NCI-H510A (cell line): ENCODE measurements around the gene SMIM41.
"Not testable (repeated sequence)": the region's sequence is repeated elsewhere in the genome, so short reads cannot be mapped to it uniquely, and the experiment has no call there.

Source experiments
- DNase-seq: peaks from one replicate; lab custom pipeline; 2025; lab: John Stamatoyannopoulos, UW

The SMIM41 gene

DNA sequence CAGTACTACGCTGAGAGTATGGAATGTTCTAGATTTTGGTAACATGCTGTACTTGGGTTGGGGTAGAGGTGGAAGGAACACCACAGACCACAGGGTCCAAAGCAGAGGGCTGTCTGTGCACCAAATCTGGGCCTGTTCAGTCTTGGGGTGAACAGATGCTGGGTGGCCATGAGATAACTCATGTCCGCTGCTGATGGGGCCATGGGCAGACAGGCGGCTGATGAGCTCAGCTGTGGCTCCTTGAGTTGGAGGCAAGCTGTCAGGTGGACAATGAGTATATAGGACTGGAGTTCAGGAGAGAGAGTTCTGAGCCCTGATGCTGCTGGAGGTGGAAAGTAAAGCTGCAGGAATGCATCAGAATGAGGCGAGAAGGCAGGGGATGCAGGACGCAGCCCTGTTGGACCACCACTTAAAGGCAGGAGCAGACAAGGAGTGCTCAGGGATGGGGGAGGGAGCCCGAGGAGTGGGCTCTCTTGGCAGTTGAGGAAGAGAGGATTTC lies 6.2 kb downstream of the SMIM41 start:
- no peak for DNase-seq

DNA sequence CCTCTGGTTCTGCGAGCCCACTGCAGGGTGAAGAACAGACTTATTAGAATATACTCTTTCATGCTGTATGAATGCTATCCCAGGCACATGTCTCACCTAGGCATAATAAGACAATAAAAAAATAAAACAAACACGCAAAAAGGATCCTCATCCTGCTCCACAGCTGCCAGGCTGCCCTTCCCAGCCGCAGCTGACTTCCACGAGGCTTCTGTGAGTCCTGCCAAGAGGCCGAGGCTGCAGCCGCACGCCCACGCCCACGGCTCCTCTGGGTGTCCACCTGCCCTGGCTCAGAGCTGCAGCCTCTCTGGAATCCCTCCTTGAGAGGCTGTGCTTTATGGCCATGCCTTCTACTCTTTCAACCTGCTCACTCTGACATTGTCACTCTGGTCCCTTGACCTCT lies 6.9 kb downstream of the SMIM41 start:
- DNase-seq = no peak

GRCh38 chr12:52086944-52087835 lies 7.7 kb downstream of the SMIM41 start:
- DNase-seq = no peak

GRCh38 chr12:52087961-52088820 lies 8.7 kb downstream of the SMIM41 start:
- DNase-seq = no peak

GRCh38 chr12:52089491-52089890 lies 10.0 kb downstream of the SMIM41 start:
- DNase-seq = no peak

GRCh38 chr12:52090291-52090690 lies 10.8 kb downstream of the SMIM41 start:
- peak; percentile 24 for DNase-seq

DNA sequence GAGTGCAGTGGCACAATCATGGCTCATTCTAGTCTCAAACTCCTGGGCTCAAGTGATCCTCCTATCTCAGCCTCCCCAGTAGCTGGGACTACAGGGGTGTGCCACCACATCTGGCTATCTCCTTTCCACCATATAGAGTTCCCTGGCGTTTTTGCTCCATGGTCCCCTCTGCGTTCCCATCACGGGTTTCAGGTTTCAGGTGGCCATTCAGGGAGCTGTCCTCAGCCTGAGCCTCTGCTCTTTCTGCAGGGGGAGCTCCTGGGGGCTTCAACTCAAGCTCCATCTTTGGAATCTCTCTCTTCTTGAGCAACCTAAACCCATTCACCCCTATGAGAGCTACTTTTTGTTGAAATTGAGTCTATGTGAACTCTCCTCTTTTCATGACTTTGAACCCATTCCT lies 11.6 kb downstream of the SMIM41 start:
- no peak for DNase-seq

GRCh38 chr12:52091869-52092268 lies 12.4 kb downstream of the SMIM41 start:
- peak; percentile 43 for DNase-seq

- DNase-seq = no peak
Measured at GRCh38 chr12:52093346-52093745, 13.8 kb downstream of the SMIM41 start.

- DNase-seq = no peak
Measured at GRCh38 chr12:52096332-52097044, 17.0 kb downstream of the SMIM41 start.

GRCh38 chr12:52097045-52097666 lies 17.7 kb downstream of the SMIM41 start:
- no peak for DNase-seq

GRCh38 chr12:52104431-52105089 lies 25.1 kb downstream of the SMIM41 start:
- DNase-seq = not testable (repeated sequence)

DNA sequence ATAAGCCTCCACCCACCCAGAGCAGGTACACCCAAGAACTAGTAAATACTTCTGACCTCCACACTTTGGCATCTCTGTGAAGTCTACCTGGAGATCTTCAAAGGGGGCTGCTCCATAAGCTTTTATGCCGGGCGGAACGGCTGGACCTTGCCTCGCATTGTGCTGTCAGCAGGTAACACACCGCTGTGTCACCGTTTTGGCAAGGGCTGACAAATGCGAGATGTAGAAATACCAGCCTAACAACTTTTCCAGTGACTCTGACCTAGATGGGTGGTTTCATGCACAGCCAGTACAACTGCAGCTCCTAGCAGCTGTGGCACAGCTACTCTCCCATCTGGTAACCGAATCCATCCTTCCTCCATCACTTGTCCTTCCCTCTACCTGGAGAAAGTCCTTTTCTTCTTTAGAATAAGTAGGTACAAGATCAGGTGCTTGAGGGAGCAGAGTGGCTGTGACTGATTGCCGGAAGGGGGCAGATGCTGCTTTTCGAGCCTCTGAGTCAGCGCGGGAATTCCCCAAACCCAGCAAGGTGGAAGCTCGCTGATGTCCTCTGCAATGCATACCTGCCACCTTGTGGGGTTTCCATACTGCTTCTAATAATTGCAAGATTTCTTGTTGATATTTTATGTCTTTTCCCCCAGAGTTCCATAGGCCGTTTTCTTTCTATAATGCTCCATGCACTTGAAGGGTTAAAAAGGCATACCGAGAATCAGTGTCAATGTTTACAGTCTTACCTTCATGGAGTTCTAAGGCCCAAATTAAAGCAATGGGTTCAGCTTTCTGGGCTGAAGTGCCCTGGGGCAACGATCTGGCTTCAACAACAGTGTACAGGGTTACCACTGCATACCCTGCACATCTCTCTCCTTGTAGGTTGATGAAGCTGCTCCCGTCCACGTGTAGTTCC lies 37.0 kb downstream of the SMIM41 start:
- DNase-seq = peak; percentile 53

- DNase-seq = not testable (repeated sequence)
Measured at GRCh38 chr12:52117806-52118475, 38.4 kb downstream of the SMIM41 start.

- DNase-seq = peak; percentile 86
Measured at GRCh38 chr12:52119398-52120254, 40.1 kb downstream of the SMIM41 start.

DNA sequence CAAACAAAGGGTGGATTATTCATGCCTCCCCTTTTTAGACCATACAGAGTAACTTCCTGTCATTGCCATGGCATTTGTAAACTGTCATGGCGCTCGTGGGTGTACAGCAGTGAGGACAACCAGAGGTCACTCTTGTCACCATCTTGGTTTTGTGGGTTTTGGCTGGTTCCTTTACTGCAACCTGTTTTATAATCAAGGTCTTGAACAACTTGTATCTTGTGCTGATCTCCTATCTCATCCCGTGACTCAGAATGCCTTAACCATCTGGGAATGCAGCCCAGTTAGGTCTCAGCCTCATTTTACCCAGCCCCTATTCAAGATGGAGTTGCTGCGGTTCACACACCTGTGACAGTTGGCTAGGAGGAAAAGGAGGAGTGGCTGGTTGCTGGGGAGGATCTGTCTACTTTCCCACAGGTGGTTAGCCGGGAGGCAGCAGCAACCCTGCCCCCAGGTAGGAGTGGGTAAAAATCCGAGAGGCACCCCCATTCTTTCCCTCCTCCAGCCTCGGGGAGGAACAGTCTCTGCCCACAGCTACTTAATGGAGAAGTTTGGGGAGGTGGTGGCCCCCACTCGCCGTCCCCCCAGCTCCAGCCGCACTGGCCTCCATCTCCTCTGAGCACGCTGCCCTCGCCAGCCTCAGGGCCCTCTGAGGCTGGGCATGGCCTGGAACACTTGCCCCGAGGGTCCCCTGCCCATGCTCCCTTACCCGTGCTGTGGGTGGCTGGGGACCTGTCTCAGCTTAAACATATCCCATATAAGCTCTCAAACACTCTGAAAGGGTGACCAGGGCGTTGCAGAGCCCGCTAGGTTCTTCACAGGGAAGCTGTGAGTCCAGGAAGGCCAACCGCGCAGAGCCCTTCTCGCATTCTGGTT lies 41.7 kb downstream of the SMIM41 start:
- DNase-seq = no peak

DNA sequence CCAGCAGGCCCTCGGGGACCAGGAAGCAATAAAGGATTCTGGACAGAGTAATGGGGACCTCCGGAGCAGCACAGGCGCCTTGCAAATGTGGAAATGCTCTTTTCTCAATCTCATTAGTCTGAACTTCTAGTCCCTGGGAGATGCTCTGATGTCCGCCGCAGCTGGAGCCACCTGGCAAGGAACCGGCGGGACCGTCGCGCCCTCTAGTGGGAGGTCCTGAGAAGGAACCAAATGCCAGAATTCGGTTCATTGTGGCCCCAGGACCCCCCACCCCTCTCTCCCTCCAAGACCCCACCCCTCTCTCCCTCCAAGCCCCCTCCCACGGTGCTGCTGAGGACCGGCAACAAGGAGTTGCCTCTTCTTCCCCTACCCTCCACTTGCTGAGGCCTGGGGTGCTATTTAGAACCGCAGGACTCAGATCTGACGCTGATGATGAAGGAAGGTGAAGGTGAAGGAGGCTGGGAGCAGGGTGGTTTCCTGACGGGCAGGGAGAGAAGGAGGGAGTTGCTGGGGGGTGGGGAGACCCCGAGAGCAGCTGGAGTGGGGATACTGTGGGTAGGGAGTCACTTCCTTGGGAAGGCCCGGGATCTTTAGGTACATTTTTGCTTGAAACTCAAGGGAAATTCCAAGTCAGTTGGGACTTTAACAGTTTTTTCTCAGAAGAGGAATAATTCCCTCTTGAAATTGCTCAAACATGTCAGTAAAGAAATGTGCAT lies 42.5 kb downstream of the SMIM41 start:
- peak; percentile 23 for DNase-seq
